ENCODE measurements around the gene ASCC1. TPM values are rescaled to one million over a fixed set of nuclear protein-coding genes. Genes with fewer than 3 reads are reported as not detected.
A peak's percentile ranks its signal among the peaks of the same experiment; 100 is the strongest.

ASCC1 gene
- total and polyA plus RNA-seq, 2 of the 13 experiments (the other 11 are each of a cell fraction or from before 2014, with no cell fraction given), result 21.6 to 30.1 TPM

GRCh38 chr10:72140850-72141249 is 75.2 kb downstream of the ASCC1 start:
- Histone ChIP-seq H3K27ac (ENCODE audit: extremely low read length, insufficient read depth, low read length) (no peak overlapping the region), H4K20me1 (ENCODE audit: insufficient read depth, low read length) (no peaks in the 10 kb centered on the region), H3K9me3 (ENCODE audit: low read length) (no peaks in the 10 kb centered on the region), H3K36me3 (replicated peaks in 1 of 2; ENCODE audit: control insufficient read depth in 1 of 2, insufficient read depth in 2 of 2, low read length in 2 of 2) (peaks cover 1 to 5% of the 10 kb centered on the region in 2 experiments; a peak in 2 of 5 replicates), H3K4me1 (ENCODE audit: insufficient read depth, low read length) (no peaks in the 10 kb centered on the region), H3K4me3 (replicated peaks in 1 of 3; ENCODE audit: insufficient read depth in 1 of 3, low read depth in 2 of 3, low read length in 3 of 3) (no peak overlapping the region), H3K4me2 (ENCODE audit: low read depth, low read length) (no peak overlapping the region), H3K27me3 (ENCODE audit: control insufficient read depth in 1 of 2, insufficient read depth in 2 of 2, low read length in 2 of 2) (no peaks in the 10 kb centered on the region), H3K79me2 (ENCODE audit: insufficient read depth, low read length) (no peaks in the 10 kb centered on the region), H3K9ac (ENCODE audit: insufficient read depth, low read depth, low read length) (no peak overlapping the region), H2AFZ (ENCODE audit: low read length) (no peak overlapping the region)
- in situ Hi-C loops (cut with HindIII; ENCODE audit: extremely low pct_ligation_motif_present, low pct_unique_long_range_greater_than_20kb), result no loop called here
- ChIA-PET CTCF (ENCODE audit: low intra/inter-chr PET ratio, low total read pairs) (no interaction called here), POLR2A (no interaction called here)
- WGBS (ENCODE audit: low lambda C conversion rate), result 88% methylated on average over 2 of the region's 2 CpGs
- no peak for FAIRE-seq
- TF ChIP-seq ZNF672 (CRISPR knock-in tag; IDR thresholded peaks at IDR 0.05) (no peak), REPIN1 (CRISPR knock-in tag; IDR thresholded peaks at IDR 0.05; ENCODE audit: borderline replicate concordance, low read depth) (no peak), MED13 (CRISPR knock-in tag; IDR thresholded peaks at IDR 0.05) (no peak), ZFYVE20 (CRISPR knock-in tag; IDR thresholded peaks at IDR 0.05; ENCODE audit: borderline replicate concordance, low read depth) (no peak)
- no peak for ATAC-seq
- DNase-seq (ENCODE audit: low spot score), result no peak
- no TSS peak for BruUV-seq (replicated peaks)
- intact Hi-C loops (cut with micrococcal nuclease; ENCODE audit: unreplicated experiment), result no loop called here

GRCh38 chr10:72140174-72140573 is 75.9 kb downstream of the ASCC1 start:
- ATAC-seq, result no peak
- H2AFZ ChIP-seq (ENCODE audit: low read length), result no peak overlapping the region
- FAIRE-seq, result no peak
- H3K4me2 ChIP-seq (ENCODE audit: low read depth, low read length), result no peak overlapping the region
- CTCF ChIA-PET (ENCODE audit: low intra/inter-chr PET ratio, low total read pairs), result no interaction called here
- H3K9me3 ChIP-seq (ENCODE audit: low read length), result no peaks in the 10 kb centered on the region
- no peak for DNase-seq (ENCODE audit: low spot score)
- POLR2A ChIA-PET, result no interaction called here
- no peaks in the 10 kb centered on the region for H3K79me2 ChIP-seq (ENCODE audit: insufficient read depth, low read length)
- TF ChIP-seq RFX1 (IDR thresholded peaks at IDR 0.05), result no peak
- TF ChIP-seq ATF7 (IDR thresholded peaks at IDR 0.05), result peak; percentile 85
- TF ChIP-seq ATF7 (CRISPR knock-in tag; IDR thresholded peaks at IDR 0.05), result no peak
- H3K27ac ChIP-seq (ENCODE audit: extremely low read length, insufficient read depth, low read length), result no peak overlapping the region
- H4K20me1 ChIP-seq (ENCODE audit: insufficient read depth, low read length), result no peaks in the 10 kb centered on the region
- BruUV-seq (replicated peaks), result no TSS peak
- no peak overlapping the region for H3K4me3 ChIP-seq (replicated peaks in 1 of 3; ENCODE audit: insufficient read depth in 1 of 3, low read depth in 2 of 3, low read length in 3 of 3)
- H3K36me3 ChIP-seq (replicated peaks in 1 of 2; ENCODE audit: control insufficient read depth in 1 of 2, insufficient read depth in 2 of 2, low read length in 2 of 2), result peaks cover 1 to 5% of the 10 kb centered on the region in 2 experiments; a peak in 2 of 5 replicates
- no peaks in the 10 kb centered on the region for H3K4me1 ChIP-seq (ENCODE audit: insufficient read depth, low read length)
- H3K27me3 ChIP-seq (ENCODE audit: control insufficient read depth in 1 of 2, insufficient read depth in 2 of 2, low read length in 2 of 2), result no peaks in the 10 kb centered on the region
- intact Hi-C loops (cut with micrococcal nuclease; ENCODE audit: unreplicated experiment), result no loop called here
- in situ Hi-C loops (cut with HindIII; ENCODE audit: extremely low pct_ligation_motif_present, low pct_unique_long_range_greater_than_20kb), result no loop called here
- H3K9ac ChIP-seq (ENCODE audit: insufficient read depth, low read depth, low read length), result no peak overlapping the region

Data from HepG2 (cell line).